Smooth muscle cell (in vitro differentiated cells): Measurements from ENCODE around the gene ETV3. TPM values are rescaled to one million over a fixed set of nuclear protein-coding genes. Genes with fewer than 3 reads are reported as not detected.

Experiments used
- DNase-seq: peaks from one replicate; lab custom pipeline; 2025; ENCODE audit not compliant: unreplicated experiment; lab: John Stamatoyannopoulos, UW
- H2AFZ ChIP-seq: fragments of 200-600 bp; sonication (generic); 2 replicates; pipeline ENCODE4 v1.6.0; 2016; ENCODE audit warnings: antibody characterized with exemption, low read depth, mild to moderate bottlenecking
- H3F3A ChIP-seq: fragments of 200-600 bp; sonication (generic); 2 replicates; pipeline ENCODE4 v1.6.0; 2017; ENCODE audit warnings: antibody characterized with exemption, low read depth
- H3K27ac ChIP-seq: fragments of 200-600 bp; sonication (generic); 2 replicates; pipeline ENCODE4 v1.5.1; 2016; ENCODE audit warnings: low read depth, mild to moderate bottlenecking
- H3K27me3 ChIP-seq: fragments of 200-600 bp; sonication (generic); 2 replicates; pipeline ENCODE4 v1.6.1; 2016; ENCODE audit warnings: low read depth, mild to moderate bottlenecking
- H3K36me3 ChIP-seq: fragments of 200-600 bp; sonication (generic); 2 replicates; pipeline ENCODE4 v1.5.1; 2016; ENCODE audit warnings: low read depth
- H3K4me1 ChIP-seq: fragments of 200-600 bp; sonication (generic); 2 replicates; pipeline ENCODE4 v1.5.1; 2016; ENCODE audit warnings: low read depth
- H3K4me2 ChIP-seq: fragments of 200-600 bp; sonication (generic); 2 replicates; pipeline ENCODE4 v1.6.0; 2016; ENCODE audit warnings: mild to moderate bottlenecking
- H3K4me3 ChIP-seq: fragments of 200-600 bp; sonication (generic); 2 replicates; pipeline ENCODE4 v1.5.1; 2016; ENCODE audit warnings: mild to moderate bottlenecking
- H3K79me2 ChIP-seq: fragments of 200-600 bp; sonication (generic); 2 replicates; pipeline ENCODE4 v1.6.0; 2016; ENCODE audit warnings: low read depth, mild to moderate bottlenecking
- H3K9ac ChIP-seq: fragments of 200-600 bp; sonication (generic); 2 replicates; pipeline ENCODE4 v1.6.0; 2016; ENCODE audit warnings: low read depth
- H3K9me3 ChIP-seq: fragments of 200-600 bp; sonication (generic); replicated peaks from 2 replicates; pipeline ENCODE4 v1.5.1; 2016; ENCODE audit warnings: low read depth
- H4K20me1 ChIP-seq: fragments of 200-600 bp; sonication (generic); 2 replicates; pipeline ENCODE4 v1.6.0; 2016; ENCODE audit warnings: low read depth
- CTCF ChIP-seq: fragments of 200-600 bp; sonication (generic); IDR thresholded peaks from 2 replicates; pipeline ENCODE4 v1.5.1; 2017; ENCODE audit warnings: borderline replicate concordance, mild to moderate bottlenecking, antibody characterized with exemption; ENCODE audit not compliant: insufficient read depth, poor library complexity, severe bottlenecking
- WGBS: methylation state at CpG from one replicate; pipeline ENCODE4 v1.1.7; 2016; ENCODE audit warnings: low lambda C conversion rate; 5-methylcytosine and 5-hydroxymethylcytosine counted together
- polyA plus RNA-seq: library from polyadenylated mRNA; unstranded; fragments of >200 nt; fragmentation: Nextera tagmentation; extraction: Ambion mirVana; gene quantifications from 2 replicates; pipeline ENCODE4 v1.2.1, GENCODE V29; 2016
- total RNA-seq: library from RNA; depleted of rRNA; stranded (reverse); fragments of >200 nt; gene quantifications from 2 replicates; pipeline ENCODE4 v1.2.3, GENCODE V29; 2014

ETV3 gene
- total and polyA plus RNA-seq, 2 experiments from 2014 or later, result 11.4 to 33.2 TPM

GRCh38 chr1:157156058-157156541 lies 17.9 kb upstream of the ETV3 start:
- Histone ChIP-seq H3K36me3 (no peaks in the 10 kb centered on the region), H3K27ac (peak overlapping the region; percentile 89), H3K79me2 (no peaks in the 10 kb centered on the region), H4K20me1 (no peaks in the 10 kb centered on the region), H3K4me2 (peak overlapping the region; percentile 79), H2AFZ (no peak overlapping the region), H3F3A (peaks cover 7% of the 10 kb centered on the region), H3K27me3 (no peaks in the 10 kb centered on the region), H3K9me3 (no peaks in the 10 kb centered on the region), H3K4me1 (peaks cover 22% of the 10 kb centered on the region), H3K4me3 (no peak overlapping the region), H3K9ac (peak overlapping the region; percentile 26)
- 3% methylated on average over 14 of the region's 14 CpGs for WGBS
- peak; percentile 95 for TF ChIP-seq CTCF
- DNase-seq, result peak; percentile 65

- Histone ChIP-seq H3K4me3 (no peak overlapping the region), H3K36me3 (no peaks in the 10 kb centered on the region), H3K27ac (peak overlapping the region; percentile 89), H3K9me3 (no peaks in the 10 kb centered on the region), H3K4me2 (peak overlapping the region; percentile 79), H4K20me1 (no peaks in the 10 kb centered on the region), H3K4me1 (peaks cover 22% of the 10 kb centered on the region), H3F3A (peaks cover 7% of the 10 kb centered on the region), H3K27me3 (no peaks in the 10 kb centered on the region), H2AFZ (no peak overlapping the region), H3K79me2 (no peaks in the 10 kb centered on the region), H3K9ac (peak overlapping the region; percentile 26)
- no peak for DNase-seq
- 17% methylated on average over 8 of the region's 8 CpGs for WGBS
- no peak for TF ChIP-seq CTCF
Measured at GRCh38 chr1:157155658-157156057, 17.5 kb upstream of the ETV3 start.

GRCh38 chr1:157154940-157155514 lies 16.8 kb upstream of the ETV3 start:
- Histone ChIP-seq H4K20me1 (no peaks in the 10 kb centered on the region), H3K27me3 (no peaks in the 10 kb centered on the region), H3K27ac (peak overlapping the region; percentile 89), H3K4me2 (peak overlapping the region; percentile 79), H3K79me2 (no peaks in the 10 kb centered on the region), H3K9ac (peak overlapping the region; percentile 26), H3K9me3 (no peaks in the 10 kb centered on the region), H3K4me1 (peaks cover 22% of the 10 kb centered on the region), H2AFZ (no peak overlapping the region), H3K4me3 (no peak overlapping the region), H3F3A (peaks cover 7% of the 10 kb centered on the region), H3K36me3 (no peaks in the 10 kb centered on the region)
- no peak for TF ChIP-seq CTCF
- no peak for DNase-seq
- WGBS, result 54% methylated on average over 7 of the region's 7 CpGs

GRCh38 chr1:157154291-157154690 lies 16.1 kb upstream of the ETV3 start:
- no peak for DNase-seq
- H3K79me2 ChIP-seq, result no peaks in the 10 kb centered on the region
- peaks cover 22% of the 10 kb centered on the region for H3K4me1 ChIP-seq
- 71% methylated on average over 5 of the region's 5 CpGs for WGBS
- no peak overlapping the region for H3K9ac ChIP-seq
- H3K4me2 ChIP-seq, result peak overlapping the region; percentile 79
- no peak for TF ChIP-seq CTCF
- peak overlapping the region; percentile 89 for H3K27ac ChIP-seq
- H3K9me3 ChIP-seq, result no peaks in the 10 kb centered on the region
- no peaks in the 10 kb centered on the region for H3K27me3 ChIP-seq
- no peak overlapping the region for H2AFZ ChIP-seq
- H3K36me3 ChIP-seq, result no peaks in the 10 kb centered on the region
- no peak overlapping the region for H3K4me3 ChIP-seq
- H4K20me1 ChIP-seq, result no peaks in the 10 kb centered on the region
- peaks cover 7% of the 10 kb centered on the region for H3F3A ChIP-seq
